SU-DHL-6 (cell line): ENCODE data around the gene MED26.

Experiments used
- H2AFZ ChIP-seq: fragments of 200-600 bp; sonication (generic); 2 replicates; pipeline ENCODE4 v1.6.1; 2014; ENCODE audit warnings: low read depth, mild to moderate bottlenecking, moderate library complexity, mixed read lengths, antibody characterized with exemption, low read length; ENCODE audit not compliant: severe bottlenecking
- H3F3A ChIP-seq: fragments of 200-600 bp; shearing (Covaris generic); 2 replicates; pipeline ENCODE4 v1.6.0; 2016; ENCODE audit warnings: antibody characterized with exemption, mild to moderate bottlenecking; ENCODE audit not compliant: insufficient read depth
- H3K27ac ChIP-seq: fragments of 200-600 bp; sonication (generic); 2 replicates; pipeline ENCODE4 v1.5.1; 2016; ENCODE audit warnings: low read depth, mild to moderate bottlenecking, low read length, moderate library complexity, mixed read lengths
- H3K27me3 ChIP-seq: fragments of 200-600 bp; sonication (generic), shearing (Covaris generic); 2 replicates; pipeline ENCODE4 v1.6.0; 2014; ENCODE audit warnings: mild to moderate bottlenecking, low read length
- H3K36me3 ChIP-seq: fragments of 200-600 bp; sonication (generic); 2 replicates; pipeline ENCODE4 v1.6.1; 2014; ENCODE audit warnings: mild to moderate bottlenecking, low read length, mixed read lengths
- H3K4me2 ChIP-seq: fragments of 300-600, 200-600 bp; shearing (Covaris generic), sonication (generic); 2 replicates; pipeline ENCODE4 v1.6.0; 2014; ENCODE audit warnings: low read length, low read depth, mild to moderate bottlenecking; ENCODE audit not compliant: poor library complexity, severe bottlenecking
- H3K4me3 ChIP-seq: fragments of 200-600 bp; sonication (generic); 2 replicates; pipeline ENCODE4 v1.5.1; 2014; ENCODE audit warnings: antibody characterized with exemption, low read length, mild to moderate bottlenecking, mixed read lengths; ENCODE audit not compliant: insufficient read depth, poor library complexity, severe bottlenecking
- H3K79me2 ChIP-seq: fragments of 200-600 bp; sonication (generic); 2 replicates; pipeline ENCODE4 v1.6.1; 2014; ENCODE audit warnings: mild to moderate bottlenecking, low read length, moderate library complexity; ENCODE audit not compliant: insufficient read depth
- H3K9ac ChIP-seq: fragments of 200-600 bp; sonication (generic); 2 replicates; pipeline ENCODE4 v1.7.0; 2014; ENCODE audit warnings: mild to moderate bottlenecking, low read length
- H3K9me2 ChIP-seq: fragments of 200-600 bp; sonication (generic); replicated peaks from 2 replicates; pipeline ENCODE4 v1.6.1; 2014; ENCODE audit warnings: low read length; ENCODE audit not compliant: insufficient read depth
- H3K9me3 ChIP-seq: fragments of 200-600 bp; sonication (generic); 2 replicates; pipeline ENCODE4 v1.6.1; 2014; ENCODE audit warnings: low read length, mixed read lengths; ENCODE audit not compliant: insufficient read depth
- H4K20me1 ChIP-seq: fragments of 200-600 bp; sonication (generic); 2 replicates; pipeline ENCODE4 v1.6.1; 2014; ENCODE audit warnings: low read depth, mild to moderate bottlenecking, antibody characterized with exemption, low read length, moderate library complexity, mixed read lengths
- CTCF ChIP-seq: fragments of 200-600 bp; sonication (generic); IDR thresholded peaks from one replicate; pipeline ENCODE4 v1.5.1; 2017; ENCODE audit warnings: antibody characterized with exemption, mild to moderate bottlenecking, low read length, moderate library complexity; ENCODE audit not compliant: insufficient read depth, poor library complexity, severe bottlenecking
- EZH2phosphoT487 ChIP-seq: fragments of 200-600 bp; sonication (generic), shearing (Covaris generic); conservative IDR thresholded peaks from 2 replicates; pipeline ENCODE4 v1.6.1; 2018; ENCODE audit warnings: mild to moderate bottlenecking, antibody characterized with exemption, low read length, moderate library complexity, mixed read lengths

MED26 gene

GRCh38 chr19:16588824-16589577 lies 39.0 kb downstream of the MED26 start:
- TF ChIP-seq CTCF (no peak), EZH2phosphoT487 (no peak)
- Histone ChIP-seq H3K9ac (peak overlapping the region; percentile 79), H3F3A (peaks cover 82% of the 10 kb centered on the region), H3K27ac (peak overlapping the region; percentile 98), H2AFZ (no peak overlapping the region), H3K9me2 (no peaks in the 10 kb centered on the region), H3K9me3 (no peaks in the 10 kb centered on the region), H3K79me2 (peaks cover 71% of the 10 kb centered on the region), H3K4me2 (peak overlapping the region; percentile 91), H3K36me3 (no peaks in the 10 kb centered on the region), H3K27me3 (no peaks in the 10 kb centered on the region), H4K20me1 (no peaks in the 10 kb centered on the region), H3K4me3 (peak overlapping the region; percentile 30)

- Histone ChIP-seq H3K4me3 (peak overlapping the region; percentile 56), H3K9ac (peak overlapping the region; percentile 79), H3K36me3 (no peaks in the 10 kb centered on the region), H3K9me3 (no peaks in the 10 kb centered on the region), H3K4me2 (peak overlapping the region; percentile 91), H2AFZ (no peak overlapping the region), H3K27ac (peak overlapping the region; percentile 98), H3K79me2 (peaks cover 71% of the 10 kb centered on the region), H3K27me3 (no peaks in the 10 kb centered on the region), H4K20me1 (no peaks in the 10 kb centered on the region), H3K9me2 (no peaks in the 10 kb centered on the region), H3F3A (peaks cover 76% of the 10 kb centered on the region)
- TF ChIP-seq CTCF (no peak), EZH2phosphoT487 (no peak)
Measured at GRCh38 chr19:16587833-16588823, 39.9 kb downstream of the MED26 start.

- H3K4me2 ChIP-seq = peak overlapping the region; percentile 91
- no peak for TF ChIP-seq EZH2phosphoT487
- TF ChIP-seq CTCF = no peak
- H3K79me2 ChIP-seq = peaks cover 71% of the 10 kb centered on the region
- H2AFZ ChIP-seq = no peak overlapping the region
- H3F3A ChIP-seq = peaks cover 72% of the 10 kb centered on the region
- peak overlapping the region; percentile 98 for H3K27ac ChIP-seq
- H4K20me1 ChIP-seq = no peaks in the 10 kb centered on the region
- H3K9me2 ChIP-seq = no peaks in the 10 kb centered on the region
- H3K36me3 ChIP-seq = no peaks in the 10 kb centered on the region
- H3K9ac ChIP-seq = peak overlapping the region; percentile 79
- H3K4me3 ChIP-seq = peak overlapping the region; percentile 35
- H3K9me3 ChIP-seq = no peaks in the 10 kb centered on the region
- H3K27me3 ChIP-seq = no peaks in the 10 kb centered on the region
Measured at GRCh38 chr19:16586991-16587832, 40.8 kb downstream of the MED26 start.
